NCI-H2171 treated with DMSO at 0.1 percent for 48 hours (cell line): ENCODE data around the gene MRPL51.
"Not testable (repeated sequence)": the region's sequence is repeated elsewhere in the genome, so short reads cannot be mapped to it uniquely, and the experiment has no call there.

ENCODE experiments used
- DNase-seq: peaks from one replicate; lab custom pipeline; 2025; lab: John Stamatoyannopoulos, UW

Gene MRPL51

DNA sequence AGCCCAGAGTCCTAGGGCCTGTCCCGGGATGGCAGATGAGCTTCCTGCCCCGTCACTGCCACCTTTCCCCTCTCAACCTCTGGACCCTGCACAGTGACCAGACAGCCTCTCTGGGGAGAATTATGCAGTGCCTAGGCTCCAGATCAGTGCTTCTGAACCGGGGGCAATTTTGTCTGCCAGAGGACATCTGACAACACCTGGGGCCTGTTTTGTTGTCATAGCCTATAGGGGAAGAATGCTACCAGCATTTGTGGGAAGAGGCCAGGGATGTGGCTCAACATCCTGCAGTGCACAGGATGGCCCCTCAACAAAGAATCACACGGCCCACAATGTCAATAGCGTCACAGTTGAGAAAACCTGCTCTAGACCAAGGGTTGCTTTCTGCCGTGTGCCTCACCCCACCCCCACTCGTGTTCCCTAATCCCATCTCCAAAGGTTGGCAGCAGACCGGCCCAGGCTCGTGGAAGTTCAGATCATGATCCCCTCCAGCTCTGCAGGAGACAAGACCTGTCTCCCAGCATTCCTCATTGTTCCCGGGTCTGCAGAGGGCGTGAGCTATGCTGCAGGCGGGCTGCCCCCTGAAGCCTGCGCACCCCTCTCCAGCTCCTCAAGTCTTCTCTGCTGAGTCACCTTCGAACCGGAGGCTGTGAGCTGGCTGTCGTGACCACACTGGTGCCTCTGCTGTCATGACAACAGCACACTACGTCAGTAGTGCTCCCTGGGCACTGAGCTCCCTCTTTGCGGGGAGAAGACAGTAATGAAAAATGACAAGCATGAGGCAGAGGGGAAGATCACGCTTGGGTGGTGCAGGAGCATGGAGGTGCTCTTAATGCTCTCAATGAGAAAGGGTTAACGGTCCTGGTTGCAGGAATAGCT, 39.2 kb upstream of the MRPL51 start:
- peak; percentile 84 for DNase-seq

DNA sequence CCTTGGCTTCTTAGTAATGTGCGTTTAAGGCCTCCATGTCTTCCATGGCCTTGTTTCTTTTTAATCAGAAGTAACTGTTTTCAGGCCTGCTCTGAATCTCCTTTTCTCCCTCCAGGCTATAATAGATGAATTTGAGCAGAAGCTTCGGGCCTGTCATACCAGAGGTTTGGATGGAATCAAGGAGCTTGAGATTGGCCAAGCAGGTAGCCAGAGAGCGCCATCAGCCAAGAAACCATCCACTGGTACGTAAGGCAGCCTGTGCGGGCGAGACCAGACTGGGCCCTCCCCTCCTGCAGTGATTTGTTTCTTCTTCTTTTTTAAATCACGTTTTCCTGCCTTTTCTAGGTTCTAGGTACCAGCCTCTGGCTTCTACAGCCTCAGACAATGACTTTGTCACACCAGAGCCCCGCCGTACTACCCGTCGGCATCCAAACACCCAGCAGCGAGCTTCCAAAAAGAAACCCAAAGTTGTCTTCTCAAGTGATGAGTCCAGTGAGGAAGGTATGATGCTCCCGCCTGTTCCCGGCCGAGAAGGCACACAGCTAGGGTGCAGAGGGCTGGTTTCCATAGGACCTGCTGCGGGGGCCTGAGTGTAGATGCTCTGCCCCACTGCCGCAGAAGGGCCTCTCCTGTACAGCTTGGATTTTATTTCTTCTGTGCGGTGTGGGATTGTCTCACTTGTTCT, 37.7 kb upstream of the MRPL51 start:
- DNase-seq = no peak

DNA sequence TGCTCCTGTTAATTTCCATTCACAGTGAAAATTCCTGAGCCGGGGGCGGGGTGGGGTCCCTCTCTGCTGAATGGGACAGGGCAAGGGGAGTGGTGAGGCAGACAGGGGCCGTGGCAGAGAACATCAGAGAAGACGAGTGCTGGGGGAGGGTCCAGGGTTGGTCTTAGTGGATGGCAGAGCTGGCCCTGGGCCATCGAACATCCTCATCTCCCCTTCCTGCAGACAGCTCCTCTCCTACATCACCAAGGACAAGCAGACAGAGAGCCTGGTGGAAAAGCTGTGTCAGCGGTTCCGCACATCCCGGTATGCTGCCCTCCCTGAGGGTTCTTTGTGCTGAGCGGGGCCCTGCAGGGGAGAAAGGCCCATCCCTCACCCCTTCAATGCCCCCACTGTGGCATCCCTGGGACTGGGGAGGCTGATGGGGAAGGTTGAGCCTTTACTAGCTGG, 36.3 kb upstream of the MRPL51 start:
- DNase-seq = no peak

DNA sequence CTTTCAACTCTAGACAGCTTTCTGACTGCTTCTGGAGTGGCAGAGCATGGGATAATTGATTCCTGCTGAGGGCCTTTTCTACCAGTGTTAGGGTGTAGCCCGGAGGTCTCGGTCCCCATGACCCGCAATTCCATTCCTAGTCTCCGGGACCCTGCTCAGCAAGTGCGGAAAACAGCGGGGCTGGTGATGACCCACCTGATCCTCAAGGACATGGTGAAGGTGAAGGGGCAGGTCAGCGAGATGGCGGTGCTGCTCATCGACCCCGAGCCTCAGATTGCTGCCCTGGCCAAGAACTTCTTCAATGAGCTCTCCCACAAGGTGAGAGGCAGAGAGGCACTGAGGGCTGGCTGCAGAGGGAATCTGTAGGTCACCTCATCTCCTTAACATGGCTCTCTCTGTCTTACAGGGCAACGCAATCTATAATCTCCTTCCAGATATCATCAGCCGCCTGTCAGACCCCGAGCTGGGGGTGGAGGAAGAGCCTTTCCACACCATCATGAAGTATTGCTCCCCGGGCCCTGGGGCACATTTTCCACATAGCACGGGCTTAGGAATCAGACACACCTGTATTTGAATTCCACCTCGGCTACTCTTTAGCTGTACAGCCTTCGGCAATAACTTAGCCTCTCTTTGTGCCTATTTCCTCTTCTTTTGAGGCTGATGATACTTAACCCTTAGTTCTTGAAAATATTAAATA, 35.6 kb upstream of the MRPL51 start:
- no peak for DNase-seq

DNA sequence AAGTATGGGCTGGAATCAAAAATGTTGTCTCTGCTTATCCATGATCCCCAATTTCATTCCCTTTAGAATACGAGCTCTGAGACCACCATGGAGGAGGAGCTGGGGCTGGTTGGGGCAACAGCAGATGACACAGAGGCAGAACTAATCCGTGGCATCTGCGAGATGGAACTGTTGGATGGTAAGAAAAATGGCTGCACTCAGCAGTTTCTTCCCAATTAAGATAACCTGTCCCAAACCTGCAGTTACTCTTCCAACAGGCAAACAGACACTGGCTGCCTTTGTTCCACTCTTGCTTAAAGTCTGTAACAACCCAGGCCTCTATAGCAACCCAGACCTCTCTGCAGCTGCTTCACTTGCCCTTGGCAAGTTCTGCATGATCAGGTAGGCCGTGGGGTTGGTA, 34.6 kb upstream of the MRPL51 start:
- no peak for DNase-seq

DNA sequence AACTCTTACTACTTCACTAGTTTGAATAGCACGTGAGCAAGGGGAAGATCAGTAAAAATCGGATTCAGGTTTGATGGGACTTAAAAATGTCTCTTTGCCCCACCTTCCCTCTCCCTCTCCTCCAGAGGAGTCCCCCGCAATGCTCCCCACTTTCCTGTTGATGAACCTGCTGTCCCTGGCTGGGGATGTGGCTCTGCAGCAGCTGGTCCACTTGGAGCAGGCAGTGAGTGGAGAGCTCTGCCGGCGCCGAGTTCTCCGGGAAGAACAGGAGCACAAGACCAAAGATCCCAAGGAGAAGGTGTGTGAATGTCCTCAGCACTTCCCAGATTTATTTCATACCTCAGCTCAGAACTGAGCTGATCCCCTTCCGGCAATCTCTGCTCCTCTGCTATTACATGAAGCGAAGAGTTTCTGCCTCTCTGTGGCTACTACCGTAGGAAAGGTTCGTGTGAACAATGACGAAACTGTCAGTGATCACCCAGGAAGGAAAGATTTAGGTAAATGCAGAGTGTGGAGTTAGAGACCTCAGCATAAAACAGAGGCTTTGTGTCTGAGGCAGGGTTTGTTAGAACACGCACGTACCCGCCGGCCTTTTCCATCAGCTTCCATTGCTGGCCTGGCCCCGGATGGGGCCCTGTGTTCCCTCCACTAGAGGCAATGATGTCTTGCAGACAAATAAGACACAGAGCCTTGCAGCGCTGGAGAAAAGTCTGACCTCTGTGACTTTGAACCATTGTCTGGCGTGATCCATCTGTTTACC, 33.9 kb upstream of the MRPL51 start:
- no peak for DNase-seq

DNA sequence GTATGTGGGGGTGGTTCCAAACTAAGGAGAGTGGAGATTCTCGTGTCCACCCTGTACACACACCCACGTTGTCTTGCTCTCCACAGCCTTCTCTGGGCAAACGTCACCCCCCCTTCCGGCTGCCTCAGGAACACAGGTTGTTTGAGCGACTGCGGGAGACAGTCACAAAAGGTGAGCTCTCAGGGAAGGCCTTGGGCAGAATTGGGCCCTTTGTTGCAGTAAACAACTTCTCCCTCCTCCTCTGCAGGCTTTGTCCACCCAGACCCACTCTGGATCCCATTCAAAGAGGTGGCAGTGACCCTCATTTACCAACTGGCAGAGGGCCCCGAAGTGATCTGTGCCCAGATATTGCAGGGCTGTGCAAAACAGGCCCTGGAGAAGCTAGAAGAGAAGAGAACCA, 33.1 kb upstream of the MRPL51 start:
- no peak for DNase-seq

DNA sequence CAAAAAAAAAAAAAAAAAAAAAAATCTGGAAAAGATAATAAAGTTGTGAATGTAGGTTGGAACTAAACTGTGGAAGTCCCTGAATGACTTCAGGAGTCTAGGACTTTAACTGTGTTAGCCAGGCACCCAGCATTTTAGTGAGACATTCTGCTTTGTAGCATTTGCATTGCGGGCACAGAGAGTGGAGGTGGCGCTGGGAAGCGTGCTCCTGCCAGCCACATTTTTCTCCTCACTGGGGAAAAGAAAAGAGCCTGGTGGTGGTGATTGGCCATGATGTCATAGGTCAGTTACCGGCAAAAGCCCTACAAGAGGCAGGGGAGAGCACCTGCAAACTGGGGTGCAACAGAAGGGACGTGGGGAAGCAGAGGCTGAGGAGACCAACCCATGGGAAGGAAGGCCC, 31.6 kb upstream of the MRPL51 start:
- no peak for DNase-seq

DNA sequence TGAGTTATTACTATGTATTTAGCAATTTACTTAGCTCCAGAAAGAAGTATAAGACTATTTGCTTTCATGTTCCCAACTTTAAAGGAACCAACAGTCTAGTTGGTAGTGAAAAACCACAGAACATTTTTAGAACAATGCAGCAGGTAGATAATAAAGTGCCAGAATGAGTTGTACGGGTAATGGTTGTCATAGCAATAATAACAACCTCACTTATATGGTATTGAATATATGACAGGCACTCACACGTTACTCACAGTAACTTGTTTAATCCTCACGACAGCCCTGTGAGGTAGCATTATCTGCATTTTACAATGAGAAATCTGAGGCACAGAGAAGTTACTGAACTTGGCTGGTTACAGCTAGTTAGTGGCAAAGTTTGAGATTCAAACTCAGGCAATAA, 30.6 kb upstream of the MRPL51 start:
- DNase-seq = no peak

DNA sequence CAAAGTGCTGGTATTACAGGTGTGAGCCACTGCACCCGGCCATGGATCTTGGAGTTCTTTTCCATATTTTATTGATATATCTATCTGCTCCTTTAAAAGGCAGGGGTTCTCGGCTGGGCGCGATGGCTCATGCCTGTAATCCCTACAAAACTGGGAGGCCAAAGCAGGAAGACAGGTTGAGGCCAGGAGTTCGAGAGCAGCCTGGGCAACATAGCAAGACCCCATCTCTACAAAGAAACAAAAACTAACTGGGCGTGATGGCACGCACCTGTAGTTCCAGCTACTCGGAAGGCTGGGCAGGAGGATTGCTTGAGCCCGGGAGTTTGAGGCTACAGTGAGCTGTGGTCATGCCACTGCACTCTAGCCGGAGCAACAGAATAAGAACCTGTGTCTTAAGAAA, 29.1 kb upstream of the MRPL51 start:
- no peak for DNase-seq

DNA sequence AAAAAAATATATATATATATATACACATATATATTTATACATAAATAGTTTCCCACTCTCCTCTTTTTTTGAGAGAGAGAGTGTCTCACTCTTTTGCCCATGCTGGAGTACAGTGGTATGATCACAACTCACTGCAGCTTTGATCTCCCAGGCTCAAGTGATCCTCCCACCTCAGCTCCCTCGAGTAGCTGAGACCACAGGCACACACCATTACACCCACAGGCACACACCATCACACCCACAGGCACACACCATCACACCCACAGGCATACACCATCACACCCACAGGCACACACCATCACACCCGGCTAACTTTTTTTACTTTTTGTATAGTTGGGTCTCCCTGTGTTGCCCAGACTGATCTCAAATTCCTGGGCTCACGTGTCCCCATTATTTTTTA, 27.1 kb upstream of the MRPL51 start:
- DNase-seq = no peak

DNA sequence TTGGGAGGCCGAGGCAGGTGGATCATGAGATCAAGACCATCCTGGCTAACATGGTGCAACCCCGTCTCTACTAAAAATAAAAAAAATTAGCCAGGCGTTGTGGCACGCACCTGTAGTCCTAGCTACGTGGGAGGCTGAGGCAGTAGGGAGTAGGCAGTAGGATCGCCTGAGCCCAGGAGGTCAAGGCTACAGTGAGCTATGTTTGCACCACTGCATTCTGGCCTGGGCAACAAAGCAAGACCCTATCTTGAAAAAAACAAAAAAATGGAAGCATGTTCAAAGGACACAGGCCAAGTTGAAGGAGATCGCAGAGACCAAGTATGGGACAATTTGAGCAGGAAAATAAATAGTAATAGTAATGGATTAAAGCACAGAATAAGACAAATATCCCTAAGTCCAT, 15.0 kb upstream of the MRPL51 start:
- no peak for DNase-seq

DNA sequence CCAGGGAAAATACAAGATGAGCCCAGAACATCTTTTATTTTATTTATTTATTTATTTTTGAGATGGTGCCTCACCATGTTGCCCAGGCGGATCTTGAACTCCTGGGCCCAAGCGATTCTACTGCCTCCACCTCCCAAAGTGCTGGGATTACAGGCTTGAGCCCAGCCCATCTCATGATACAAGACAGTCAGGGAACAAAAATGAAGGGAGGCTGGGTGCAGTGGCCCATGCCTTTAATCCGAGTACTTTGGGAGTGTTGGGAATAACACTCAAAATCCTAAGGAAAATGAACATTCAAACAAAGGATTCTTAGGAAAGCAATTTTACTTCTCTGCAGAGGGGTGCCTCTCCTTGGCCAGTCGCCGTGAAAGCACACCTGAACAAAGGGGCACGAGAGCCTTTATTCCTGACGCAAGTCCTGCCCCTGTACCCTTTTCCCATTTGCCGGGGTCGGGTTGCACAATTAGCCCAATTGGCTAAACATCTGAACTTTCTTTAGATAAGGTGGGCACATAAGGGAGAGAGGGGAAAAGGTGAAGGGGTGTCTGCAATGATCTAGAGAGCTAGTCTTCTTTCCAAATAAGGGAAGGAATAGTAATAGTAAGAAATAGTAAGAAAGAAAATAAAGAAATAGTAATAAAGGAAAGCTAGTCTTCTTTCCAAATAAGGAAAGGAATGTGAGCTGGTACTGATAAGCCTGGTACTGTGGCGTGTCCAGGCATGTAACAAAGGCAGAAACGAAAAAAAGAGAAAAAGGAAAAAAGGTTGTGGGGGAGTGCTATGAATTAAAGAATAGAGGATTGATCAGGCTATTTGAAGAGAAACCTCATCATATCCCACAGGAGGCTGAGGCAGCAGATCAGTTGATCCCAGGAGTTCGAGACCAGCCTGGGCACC, 14.3 kb upstream of the MRPL51 start:
- peak; percentile 74 for DNase-seq

DNA sequence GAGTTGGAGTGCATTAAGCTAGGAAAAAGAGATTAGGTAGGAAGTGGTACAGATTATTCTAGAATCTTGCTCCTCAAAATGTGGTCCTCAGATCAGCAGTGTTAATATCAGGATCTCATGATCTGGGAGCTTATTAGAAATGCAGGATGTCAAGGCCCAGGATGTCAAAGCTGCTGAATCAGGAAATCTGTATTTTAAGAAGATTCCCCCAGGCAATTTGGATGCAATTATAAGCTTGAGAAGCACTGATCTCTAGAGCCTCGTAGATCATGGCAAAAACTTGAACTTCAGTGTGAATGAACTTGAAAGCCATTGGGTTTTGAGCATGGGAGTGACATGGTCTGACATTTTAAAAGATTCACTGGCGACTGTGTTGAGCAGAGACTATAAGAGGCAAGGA, 7.4 kb upstream of the MRPL51 start:
- no peak for DNase-seq

DNA sequence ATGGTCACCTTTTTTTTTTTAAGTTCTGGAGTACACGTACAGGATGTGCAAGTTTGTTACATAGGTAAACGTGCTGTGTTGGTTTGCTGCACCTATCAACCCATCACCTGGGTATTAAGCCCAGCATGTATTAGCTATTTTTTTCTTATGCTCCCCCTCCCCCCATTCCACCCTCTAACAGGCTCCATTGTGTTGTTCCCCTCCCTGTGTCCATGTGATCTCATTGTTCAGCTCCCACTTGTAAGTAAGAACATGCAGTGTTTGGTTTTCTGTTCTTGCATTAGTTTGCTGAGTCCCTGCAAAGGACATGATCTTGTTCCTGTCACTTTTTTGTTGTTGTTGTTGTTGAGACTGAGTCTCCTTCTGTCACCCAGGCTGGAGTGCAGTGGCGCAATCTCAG, 4.2 kb upstream of the MRPL51 start:
- DNase-seq = not testable (repeated sequence)

DNA sequence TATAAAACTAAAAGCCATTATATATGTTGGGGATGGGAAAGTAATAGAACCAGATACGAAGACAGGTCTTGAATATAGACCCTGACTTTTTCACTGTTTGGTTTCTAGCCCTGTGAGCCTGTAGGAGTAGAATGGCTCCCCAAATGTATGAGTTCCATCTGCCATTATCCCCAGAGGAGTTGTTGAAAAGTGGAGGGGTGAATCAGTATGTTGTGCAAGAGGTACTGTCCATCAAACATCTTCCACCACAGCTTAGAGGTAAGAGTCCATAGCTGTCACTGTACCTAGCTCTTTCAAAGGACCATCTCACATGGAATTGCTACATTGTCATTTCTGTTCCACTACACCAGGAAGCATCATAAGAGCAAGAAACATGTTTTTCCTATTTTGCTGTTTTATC, 1.9 kb upstream of the MRPL51 start:
- no peak for DNase-seq

DNA sequence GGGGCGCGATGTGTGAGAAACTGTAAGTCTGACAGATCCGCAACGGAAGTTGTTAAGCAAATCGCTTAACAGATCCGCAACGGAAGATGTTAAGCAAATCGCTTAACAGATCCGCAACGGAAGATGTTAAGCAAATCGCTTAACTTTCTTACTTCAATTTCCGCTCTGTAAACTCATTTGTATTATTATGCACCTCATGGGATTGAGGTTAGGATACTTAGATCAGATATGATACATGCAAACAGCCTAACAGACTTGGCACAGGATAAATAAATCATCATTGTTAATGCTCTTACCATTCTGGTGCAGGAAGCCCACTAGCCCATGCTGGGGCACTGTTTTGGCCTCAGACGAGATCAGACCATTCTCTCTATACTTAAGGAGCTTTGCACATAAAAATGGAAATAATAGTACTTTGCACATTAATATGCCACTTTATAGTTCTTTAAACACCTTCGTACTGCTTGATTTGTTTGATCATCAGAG, 1.2 kb upstream of the MRPL51 start:
- DNase-seq = no peak

DNA sequence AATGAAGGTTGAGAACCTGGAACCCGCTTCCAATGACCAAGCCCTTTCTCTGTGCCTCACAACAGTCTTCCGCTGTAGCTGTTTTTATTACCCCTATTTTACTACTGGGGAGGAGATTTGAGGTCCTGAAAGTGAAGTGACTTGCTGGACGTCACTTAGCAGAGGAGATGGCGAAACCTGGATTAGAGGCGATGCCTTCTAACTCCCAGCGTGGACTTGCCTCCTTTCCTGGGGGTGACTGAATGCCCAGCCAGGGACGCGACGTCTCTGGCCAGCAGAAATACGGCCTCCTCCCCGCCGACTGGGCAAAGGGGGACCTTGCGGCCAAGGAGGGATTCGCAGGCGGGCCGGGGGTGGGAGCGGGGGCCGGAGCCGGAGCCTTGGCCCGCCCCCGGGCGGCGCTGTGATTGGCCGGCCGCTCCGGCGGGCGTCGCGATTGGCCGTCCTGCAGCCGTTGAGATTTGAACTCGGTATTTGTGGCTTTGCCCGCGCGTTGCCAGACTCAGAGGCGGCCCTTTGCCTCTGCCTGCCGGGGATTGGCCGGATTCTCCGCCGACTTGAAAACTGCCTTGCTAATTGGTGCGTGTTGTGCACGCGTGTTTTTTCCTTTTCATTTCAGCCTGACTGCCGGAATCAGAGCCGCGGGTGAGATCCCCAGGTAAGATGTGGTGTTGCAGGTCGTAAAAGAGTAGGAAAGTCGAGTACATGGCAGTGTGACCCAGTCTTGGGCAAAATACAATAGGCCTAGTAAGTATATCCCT, 615 bp upstream of the MRPL51 start, which contains the start of gene NCAPD2:
Gene NCAPD2 (plus strand): TSS at position 606 of the 761 bp plus-strand sequence. CDS start 997 bp downstream, outside the sequence.
- DNase-seq = peak; percentile 100

DNA sequence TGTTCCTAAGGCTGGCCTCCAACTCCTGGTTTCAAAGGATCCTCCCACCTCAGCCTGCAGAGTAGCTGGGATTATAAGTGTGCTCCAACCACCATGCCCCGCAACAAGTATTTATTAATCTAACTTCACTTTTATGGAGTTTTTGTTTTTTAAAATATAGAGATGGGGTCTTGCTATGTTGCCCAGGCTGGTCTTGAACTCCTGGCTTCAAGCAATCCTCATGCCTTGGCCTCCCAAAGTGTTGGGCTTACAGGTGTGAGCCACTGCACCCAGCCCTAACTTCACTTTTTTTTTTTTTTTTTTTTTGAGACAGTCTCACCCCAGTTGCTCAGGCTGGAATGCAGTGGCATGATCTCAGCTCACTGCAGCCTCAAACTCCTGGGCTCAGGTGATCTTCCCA, 2.4 kb downstream of the MRPL51 start:
- not testable (repeated sequence) for DNase-seq

DNA sequence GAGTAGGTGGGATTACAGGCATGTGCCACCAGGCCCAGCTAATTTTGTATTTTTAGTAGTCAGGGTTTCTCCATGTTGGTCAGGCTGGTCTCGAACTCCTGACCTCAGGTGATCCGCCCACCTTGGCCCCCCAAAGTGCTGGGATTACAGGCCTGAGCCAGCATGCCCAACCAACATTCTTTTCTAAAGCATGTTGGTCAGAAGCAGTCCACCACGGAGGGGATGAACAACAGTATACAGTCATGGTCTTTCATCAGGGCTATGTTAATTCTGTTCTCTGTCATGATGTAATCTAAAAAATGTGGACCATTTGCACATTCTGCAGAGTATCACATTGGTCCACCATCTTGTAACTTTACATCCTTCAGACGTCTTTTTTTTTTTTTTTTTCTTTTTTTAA, 3.6 kb downstream of the MRPL51 start:
- no peak for DNase-seq
